HCT116 (cell line): ENCODE results near the gene FLT4. TPM values are rescaled to one million over a fixed set of nuclear protein-coding genes. Genes with fewer than 3 reads are reported as not detected.

Experiments
- ATAC-seq: fragments of 200-7000 bp; cut with Tn5 transposase; 2 replicates; pipeline ENCODE4 v1.9.1; 2020; ENCODE audit warnings: mild to moderate bottlenecking, moderate library complexity
- BruUV-seq: library from RNA; stranded (reverse); fragments of 400-500 nt; replicated peaks from 2 replicates; lab custom pipeline; 2021; lab: Mats Ljungman, UMichigan
- CTCF ChIA-PET: fragments of 300-600 bp; sonication (Branson Sonifier 250); formaldehyde crosslinking; loops from one replicate; lab custom pipeline; 2021; ENCODE audit warnings: antibody characterized with exemption; lab: Charles Lee
- POLR2A ChIA-PET: fragments of 300-600, 350-600 bp; sonication (Branson Sonifier 250); formaldehyde crosslinking; loops from one replicate; lab custom pipeline; 2021; ENCODE audit warnings: antibody characterized with exemption; lab: Charles Lee
- RAD21 ChIA-PET, 2 experiments: fragments of 300-600 bp; sonication (Branson Sonifier 250); formaldehyde crosslinking; loops; one replicate each; lab custom pipeline; 2023; ENCODE audit warnings: low total read pairs in 2 of 2; ENCODE audit not compliant: uncharacterized antibody in 2 of 2, unreplicated experiment in 2 of 2, low non-redundant PET in 1 of 2; lab: Charles Lee
- DNase-seq: peaks from one replicate; pipeline ENCODE4 v3.0.0-alpha.2; 2010; ENCODE audit warnings: low read depth, low spot score
- H2AFZ ChIP-seq: fragments of 200-600 bp; shearing (Covaris generic), sonication (generic); 2 replicates; pipeline ENCODE4 v1.6.1; 2017; ENCODE audit warnings: low read depth, mixed run types, mixed read lengths, antibody characterized with exemption, low read length; ENCODE audit not compliant: poor library complexity, severe bottlenecking
- H3K27ac ChIP-seq: 2 replicates; pipeline ENCODE4 v1.5.1; 2012; ENCODE audit warnings: low read depth, low read length
- H3K27me3 ChIP-seq: fragments of 200-600 bp; sonication (generic); 2 replicates; pipeline ENCODE4 v1.6.1; 2016; ENCODE audit warnings: mixed run types, low read length, mixed read lengths; ENCODE audit not compliant: insufficient read depth
- H3K36me3 ChIP-seq, 2 experiments: fragments of 200-500 bp in 1 of 2; fragments of 200-600 bp in 1 of 2; sonication (Bioruptor generic) in 1 of 2; sonication (generic) in 1 of 2; 2 replicates each; pipeline versions ENCODE4 v1.5.1 to v1.6.1; 2014 to 2016; ENCODE audit warnings: low read length in 2 of 2, inconsistent platforms in 1 of 2, mixed read lengths in 1 of 2, mixed run types in 1 of 2; ENCODE audit not compliant: insufficient read depth in 2 of 2, control insufficient read depth in 1 of 2
- H3K4me1 ChIP-seq, 2 experiments: fragments of 200-600 bp in 1 of 2; sonication (generic) in 1 of 2; 2 replicates each; pipeline versions ENCODE4 v1.5.1 to v1.6.1; 2012 to 2017; ENCODE audit warnings: low read length in 2 of 2, inconsistent platforms in 1 of 2, mild to moderate bottlenecking in 1 of 2, mixed read lengths in 1 of 2, mixed run types in 1 of 2, moderate library complexity in 1 of 2; ENCODE audit not compliant: insufficient read depth in 2 of 2, control insufficient read depth in 1 of 2
- H3K4me2 ChIP-seq: fragments of 200-600 bp; sonication (generic); 2 replicates; pipeline ENCODE4 v1.6.1; 2017; ENCODE audit warnings: mixed run types, low read length, mixed read lengths
- H3K4me3 ChIP-seq, 2 experiments: fragments of 200-600 bp in 1 of 2; sonication (generic) in 1 of 2; replicated peaks in 1 of 2; 2 replicates each; pipeline ENCODE4 v1.5.1; 2011 to 2016; ENCODE audit warnings: low read length in 2 of 2, control low read depth in 1 of 2, low read depth in 1 of 2, mild to moderate bottlenecking in 1 of 2, mixed read lengths in 1 of 2, mixed run types in 1 of 2
- H3K79me2 ChIP-seq: fragments of 200-600 bp; sonication (generic); 2 replicates; pipeline ENCODE4 v1.6.1; 2017; ENCODE audit warnings: mild to moderate bottlenecking, mixed run types, low read length, moderate library complexity, mixed read lengths; ENCODE audit not compliant: insufficient read depth
- H3K9ac ChIP-seq: fragments of 200-600 bp; sonication (generic); 2 replicates; pipeline ENCODE4 v1.6.1; 2016; ENCODE audit warnings: low read length, mixed read lengths
- H3K9me2 ChIP-seq: fragments of 200-600 bp; sonication (generic), shearing (Covaris generic); 2 replicates; pipeline ENCODE4 v1.6.1; 2017; ENCODE audit warnings: mixed run types, mild to moderate bottlenecking, moderate library complexity; ENCODE audit not compliant: insufficient read depth
- H3K9me3 ChIP-seq, 2 experiments: fragments of 200-500 bp in 1 of 2; fragments of 200-600 bp in 1 of 2; sonication (Bioruptor generic) in 1 of 2; sonication (generic) in 1 of 2; 2 replicates each; pipeline ENCODE4 v1.6.1; 2014 to 2017; ENCODE audit warnings: low read length in 2 of 2, mixed read lengths in 2 of 2, inconsistent platforms in 1 of 2, low read depth in 1 of 2, mild to moderate bottlenecking in 1 of 2, mixed run types in 1 of 2, moderate library complexity in 1 of 2; ENCODE audit not compliant: control insufficient read depth in 1 of 2, insufficient read depth in 1 of 2
- H4K20me1 ChIP-seq: fragments of 200-600 bp; sonication (generic), shearing (Covaris generic); 2 replicates; pipeline ENCODE4 v1.6.1; 2017; ENCODE audit warnings: mixed run types, mild to moderate bottlenecking, moderate library complexity; ENCODE audit not compliant: insufficient read depth
- CBX3 ChIP-seq: IDR thresholded peaks from 2 replicates; pipeline ENCODE4 v1.6.1; 2012; ENCODE audit warnings: low read depth
- CEBPB ChIP-seq: IDR thresholded peaks from 2 replicates; pipeline ENCODE4 v1.6.1; 2012; ENCODE audit warnings: low read depth
- EGR1 ChIP-seq: IDR thresholded peaks from 2 replicates; pipeline ENCODE4 v1.6.1; 2012; ENCODE audit warnings: low read depth
- EZH2 ChIP-seq: fragments of 200-600 bp; sonication (generic); IDR thresholded peaks from 2 replicates; pipeline ENCODE4 v1.6.1; 2017; ENCODE audit warnings: antibody characterized with exemption, mixed run types
- EZH2phosphoT487 ChIP-seq: fragments of 200-600 bp; IDR thresholded peaks from 2 replicates; pipeline ENCODE4 v1.6.1; 2018; ENCODE audit warnings: antibody characterized with exemption, borderline replicate concordance
- FOSL1 ChIP-seq: IDR thresholded peaks from 2 replicates; pipeline ENCODE4 v1.6.1; 2012; ENCODE audit warnings: low read depth
- POLR2A ChIP-seq: IDR thresholded peaks from 2 replicates; pipeline ENCODE4 v1.7.0; 2011; ENCODE audit warnings: borderline replicate concordance; ENCODE audit not compliant: insufficient read depth, insufficient read length; ENCODE audit errors: extremely low read depth
- POLR2AphosphoS5 ChIP-seq: IDR thresholded peaks from 2 replicates; pipeline ENCODE4 v1.6.1; 2011; ENCODE audit warnings: mild to moderate bottlenecking, low read depth, low read length, moderate library complexity
- SIN3A ChIP-seq: IDR thresholded peaks from 2 replicates; pipeline ENCODE4 v1.6.1; 2012; ENCODE audit warnings: low read depth
- SP1 ChIP-seq: IDR thresholded peaks from 2 replicates; pipeline ENCODE4 v1.6.1; 2012; ENCODE audit warnings: low read depth
- SRF ChIP-seq: IDR thresholded peaks from 2 replicates; pipeline ENCODE4 v1.6.1; 2012; ENCODE audit warnings: low read depth
- TCF7L2 ChIP-seq: IDR thresholded peaks from 2 replicates; pipeline ENCODE4 v1.7.0; 2011; ENCODE audit warnings: borderline replicate concordance, inconsistent platforms; ENCODE audit not compliant: insufficient read depth, insufficient read length; ENCODE audit errors: extremely low read depth
- YY1 ChIP-seq: IDR thresholded peaks from 2 replicates; pipeline ENCODE4 v1.6.1; 2011; ENCODE audit warnings: low read length, low read depth, moderate library complexity, mild to moderate bottlenecking; ENCODE audit not compliant: insufficient replicate concordance; ENCODE audit errors: extremely low read depth
- ZFX ChIP-seq: fragments of 450-650 bp; IDR thresholded peaks from 2 replicates; pipeline ENCODE4 v1.6.1; 2017
- ZNF274 ChIP-seq: fragments of 200-500 bp; sonication (Bioruptor generic); IDR thresholded peaks from 2 replicates; pipeline ENCODE4 v1.6.1; 2014; ENCODE audit warnings: mild to moderate bottlenecking, low read depth, low read length, inconsistent platforms
- intact Hi-C: fragments of 100-400 bp; cut with micrococcal nuclease; formaldehyde crosslinking; loops from 2 replicates; pipeline ENCODE4 v1.10.0; 2022
- total RNA-seq: library from RNA; stranded (reverse); gene quantifications from one replicate; pipeline ENCODE4 v1.2.1, GENCODE V29; 2021; ENCODE audit not compliant: unreplicated experiment
- TF ChIP-seq, protein P1 (sequence below), 3 experiments: fragments of 200-600 bp in 1 of 3; sonication (generic) in 1 of 3; IDR thresholded peaks in 2 of 3; conservative IDR thresholded peaks in 1 of 3; 2 replicates each; pipeline ENCODE4 v1.5.1; 2012 to 2017; ENCODE audit warnings: low read depth in 2 of 3, low read length in 2 of 3, antibody characterized with exemption in 1 of 3, borderline replicate concordance in 1 of 3, control low read depth in 1 of 3, mild to moderate bottlenecking in 1 of 3, mixed read lengths in 1 of 3, mixed run types in 1 of 3, moderate library complexity in 1 of 3; ENCODE audit not compliant: insufficient read depth in 1 of 3
- TF ChIP-seq, protein P2 (sequence below): IDR thresholded peaks from 2 replicates; pipeline ENCODE4 v1.6.1; 2012
- TF ChIP-seq, protein P3 (sequence below): IDR thresholded peaks from 2 replicates; pipeline ENCODE4 v1.6.1; 2012
- TF ChIP-seq, protein P4 (sequence below): IDR thresholded peaks from 2 replicates; pipeline ENCODE4 v1.6.1; 2012; ENCODE audit warnings: low read depth

The FLT4 gene
- total RNA-seq, 1 experiment from 2014 or later: 0.17 TPM

DNA sequence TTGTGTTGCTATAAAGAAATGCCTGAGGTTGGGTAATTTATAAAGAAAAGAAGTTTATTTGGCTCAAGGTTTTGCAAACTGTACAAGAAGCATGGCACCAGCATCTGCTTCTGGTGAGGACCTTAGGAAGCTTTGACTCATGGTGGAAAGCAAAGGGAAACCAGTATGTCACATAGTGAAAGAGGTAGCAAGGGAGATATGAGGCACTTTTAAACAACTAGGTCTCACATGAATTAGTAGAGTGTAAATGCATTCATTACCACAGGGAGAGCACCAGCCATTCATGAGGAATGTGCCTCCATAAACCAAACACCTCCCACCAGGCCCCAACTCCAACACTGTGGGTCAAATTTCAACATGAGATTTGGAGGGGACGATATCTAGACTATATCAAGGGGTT lies 49.6 kb upstream of the FLT4 start (continued):
- TF ChIP-seq, protein P1, sequence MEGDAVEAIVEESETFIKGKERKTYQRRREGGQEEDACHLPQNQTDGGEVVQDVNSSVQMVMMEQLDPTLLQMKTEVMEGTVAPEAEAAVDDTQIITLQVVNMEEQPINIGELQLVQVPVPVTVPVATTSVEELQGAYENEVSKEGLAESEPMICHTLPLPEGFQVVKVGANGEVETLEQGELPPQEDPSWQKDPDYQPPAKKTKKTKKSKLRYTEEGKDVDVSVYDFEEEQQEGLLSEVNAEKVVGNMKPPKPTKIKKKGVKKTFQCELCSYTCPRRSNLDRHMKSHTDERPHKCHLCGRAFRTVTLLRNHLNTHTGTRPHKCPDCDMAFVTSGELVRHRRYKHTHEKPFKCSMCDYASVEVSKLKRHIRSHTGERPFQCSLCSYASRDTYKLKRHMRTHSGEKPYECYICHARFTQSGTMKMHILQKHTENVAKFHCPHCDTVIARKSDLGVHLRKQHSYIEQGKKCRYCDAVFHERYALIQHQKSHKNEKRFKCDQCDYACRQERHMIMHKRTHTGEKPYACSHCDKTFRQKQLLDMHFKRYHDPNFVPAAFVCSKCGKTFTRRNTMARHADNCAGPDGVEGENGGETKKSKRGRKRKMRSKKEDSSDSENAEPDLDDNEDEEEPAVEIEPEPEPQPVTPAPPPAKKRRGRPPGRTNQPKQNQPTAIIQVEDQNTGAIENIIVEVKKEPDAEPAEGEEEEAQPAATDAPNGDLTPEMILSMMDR (IDR thresholded peaks at IDR 0.05 in 2 of 3, conservative IDR thresholded peaks at IDR 0.05 in 1 of 3; ENCODE audit: borderline replicate concordance in 1 of 3, insufficient read depth in 1 of 3, low read depth in 2 of 3, low read length in 2 of 3): no peak
- TF ChIP-seq, protein P2, sequence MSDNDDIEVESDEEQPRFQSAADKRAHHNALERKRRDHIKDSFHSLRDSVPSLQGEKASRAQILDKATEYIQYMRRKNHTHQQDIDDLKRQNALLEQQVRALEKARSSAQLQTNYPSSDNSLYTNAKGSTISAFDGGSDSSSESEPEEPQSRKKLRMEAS: no peak
- no peak for TF ChIP-seq POLR2A
- no peak for TF ChIP-seq ZFX
- TF ChIP-seq, all 23 proteins: peak for 0

DNA sequence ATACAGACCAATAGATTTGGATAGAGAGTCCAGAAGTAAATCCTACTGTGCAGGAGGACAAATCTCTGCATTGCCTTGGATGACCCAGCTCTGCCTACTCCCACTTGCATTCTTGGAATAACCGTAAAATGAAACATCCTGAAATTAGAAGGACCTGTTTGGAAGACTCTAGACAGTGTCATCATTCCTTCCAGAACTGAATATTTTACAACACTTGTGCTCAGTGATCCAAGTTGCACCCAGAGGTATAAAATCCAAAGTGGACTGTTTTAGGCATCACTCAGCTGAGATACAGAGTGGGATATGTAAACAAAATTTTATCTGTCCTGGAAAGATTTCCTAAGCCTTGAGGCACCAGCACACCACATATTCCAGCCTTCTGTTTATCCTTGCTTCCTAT lies 46.7 kb upstream of the FLT4 start:
- ChIA-PET RAD21 (no interaction called here), POLR2A (no interaction called here), CTCF (no interaction called here)
- Histone ChIP-seq H3K79me2 (no peaks in the 10 kb centered on the region), H3K27me3 (0 out of 2 replicates have a peak, but pooled peaks cover 10% of the 10 kb centered on the region), H3K36me3 (no peaks in the 10 kb centered on the region), H3K27ac (no peak overlapping the region), H3K9ac (no peak overlapping the region), H3K9me2 (no peaks in the 10 kb centered on the region), H2AFZ (no peak overlapping the region), H4K20me1 (no peaks in the 10 kb centered on the region), H3K4me3 (no peak overlapping the region), H3K4me1 (no peaks in the 10 kb centered on the region), H3K4me2 (no peak overlapping the region), H3K9me3 (no peaks in the 10 kb centered on the region)
- intact Hi-C loops: no loop called here
- DNase-seq: no peak
- BruUV-seq: no TSS peak
- ATAC-seq: no peak
- no peak for TF ChIP-seq YY1
- no peak for TF ChIP-seq FOSL1
- TF ChIP-seq TCF7L2: no peak
- TF ChIP-seq, protein P3, sequence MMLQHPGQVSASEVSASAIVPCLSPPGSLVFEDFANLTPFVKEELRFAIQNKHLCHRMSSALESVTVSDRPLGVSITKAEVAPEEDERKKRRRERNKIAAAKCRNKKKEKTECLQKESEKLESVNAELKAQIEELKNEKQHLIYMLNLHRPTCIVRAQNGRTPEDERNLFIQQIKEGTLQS: no peak
- TF ChIP-seq, protein P4, sequence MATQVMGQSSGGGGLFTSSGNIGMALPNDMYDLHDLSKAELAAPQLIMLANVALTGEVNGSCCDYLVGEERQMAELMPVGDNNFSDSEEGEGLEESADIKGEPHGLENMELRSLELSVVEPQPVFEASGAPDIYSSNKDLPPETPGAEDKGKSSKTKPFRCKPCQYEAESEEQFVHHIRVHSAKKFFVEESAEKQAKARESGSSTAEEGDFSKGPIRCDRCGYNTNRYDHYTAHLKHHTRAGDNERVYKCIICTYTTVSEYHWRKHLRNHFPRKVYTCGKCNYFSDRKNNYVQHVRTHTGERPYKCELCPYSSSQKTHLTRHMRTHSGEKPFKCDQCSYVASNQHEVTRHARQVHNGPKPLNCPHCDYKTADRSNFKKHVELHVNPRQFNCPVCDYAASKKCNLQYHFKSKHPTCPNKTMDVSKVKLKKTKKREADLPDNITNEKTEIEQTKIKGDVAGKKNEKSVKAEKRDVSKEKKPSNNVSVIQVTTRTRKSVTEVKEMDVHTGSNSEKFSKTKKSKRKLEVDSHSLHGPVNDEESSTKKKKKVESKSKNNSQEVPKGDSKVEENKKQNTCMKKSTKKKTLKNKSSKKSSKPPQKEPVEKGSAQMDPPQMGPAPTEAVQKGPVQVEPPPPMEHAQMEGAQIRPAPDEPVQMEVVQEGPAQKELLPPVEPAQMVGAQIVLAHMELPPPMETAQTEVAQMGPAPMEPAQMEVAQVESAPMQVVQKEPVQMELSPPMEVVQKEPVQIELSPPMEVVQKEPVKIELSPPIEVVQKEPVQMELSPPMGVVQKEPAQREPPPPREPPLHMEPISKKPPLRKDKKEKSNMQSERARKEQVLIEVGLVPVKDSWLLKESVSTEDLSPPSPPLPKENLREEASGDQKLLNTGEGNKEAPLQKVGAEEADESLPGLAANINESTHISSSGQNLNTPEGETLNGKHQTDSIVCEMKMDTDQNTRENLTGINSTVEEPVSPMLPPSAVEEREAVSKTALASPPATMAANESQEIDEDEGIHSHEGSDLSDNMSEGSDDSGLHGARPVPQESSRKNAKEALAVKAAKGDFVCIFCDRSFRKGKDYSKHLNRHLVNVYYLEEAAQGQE: no peak
- no peak for TF ChIP-seq POLR2AphosphoS5
- TF ChIP-seq EZH2: no peak
- TF ChIP-seq SRF: no peak
- no peak for TF ChIP-seq ZFX
- no peak for TF ChIP-seq CEBPB
- no peak for TF ChIP-seq ZNF274
- TF ChIP-seq EZH2phosphoT487: no peak
- TF ChIP-seq, protein P1 (IDR thresholded peaks at IDR 0.05 in 2 of 3, conservative IDR thresholded peaks at IDR 0.05 in 1 of 3; ENCODE audit: borderline replicate concordance in 1 of 3, insufficient read depth in 1 of 3, low read depth in 2 of 3, low read length in 2 of 3): no peak
- TF ChIP-seq EGR1: no peak
- TF ChIP-seq CBX3: no peak
- no peak for TF ChIP-seq SP1
- no peak for TF ChIP-seq SIN3A
